Measurements from ENCODE around the gene VASH2. TPM values are rescaled to one million over a fixed set of nuclear protein-coding genes. Genes with fewer than 3 reads are reported as not detected.
A peak's percentile ranks its signal among the peaks of the same experiment; 100 is the strongest.

Gene VASH2
- total and polyA plus RNA-seq, 2 experiments from 2014 or later = 129 to 381 TPM

DNA sequence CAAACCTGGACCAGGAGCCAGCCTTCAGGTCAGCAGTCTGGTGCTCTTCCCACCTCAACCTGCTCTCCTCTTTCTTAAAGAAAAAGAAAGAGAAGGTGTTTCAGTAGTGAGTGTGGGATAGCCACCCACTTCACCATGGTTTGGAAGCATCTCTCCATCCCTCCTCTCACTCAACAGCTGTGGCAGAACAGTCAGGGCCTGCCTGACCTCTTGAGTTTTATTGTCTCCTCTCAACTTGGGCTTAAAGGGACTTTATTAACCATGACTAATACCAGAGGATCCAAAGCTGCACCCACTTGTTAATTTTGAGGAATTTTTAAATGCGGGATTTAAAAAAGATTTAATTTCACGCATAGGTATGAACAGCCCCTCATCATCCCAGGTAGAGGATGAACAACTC lies 570 bp upstream of the VASH2 start (continued):
- TF ChIP-seq POLR2AphosphoS5 (IDR thresholded peaks at IDR 0.05; ENCODE audit: low read depth) (no peak), NANOG (IDR thresholded peaks at IDR 0.05; ENCODE audit: borderline replicate concordance) (no peak), ZNF331 (CRISPR knock-in tag; IDR thresholded peaks at IDR 0.05; ENCODE audit: low read depth) (no peak), ZNF114 (CRISPR knock-in tag; IDR thresholded peaks at IDR 0.05) (no peak)
- TF ChIP-seq, protein P1, sequence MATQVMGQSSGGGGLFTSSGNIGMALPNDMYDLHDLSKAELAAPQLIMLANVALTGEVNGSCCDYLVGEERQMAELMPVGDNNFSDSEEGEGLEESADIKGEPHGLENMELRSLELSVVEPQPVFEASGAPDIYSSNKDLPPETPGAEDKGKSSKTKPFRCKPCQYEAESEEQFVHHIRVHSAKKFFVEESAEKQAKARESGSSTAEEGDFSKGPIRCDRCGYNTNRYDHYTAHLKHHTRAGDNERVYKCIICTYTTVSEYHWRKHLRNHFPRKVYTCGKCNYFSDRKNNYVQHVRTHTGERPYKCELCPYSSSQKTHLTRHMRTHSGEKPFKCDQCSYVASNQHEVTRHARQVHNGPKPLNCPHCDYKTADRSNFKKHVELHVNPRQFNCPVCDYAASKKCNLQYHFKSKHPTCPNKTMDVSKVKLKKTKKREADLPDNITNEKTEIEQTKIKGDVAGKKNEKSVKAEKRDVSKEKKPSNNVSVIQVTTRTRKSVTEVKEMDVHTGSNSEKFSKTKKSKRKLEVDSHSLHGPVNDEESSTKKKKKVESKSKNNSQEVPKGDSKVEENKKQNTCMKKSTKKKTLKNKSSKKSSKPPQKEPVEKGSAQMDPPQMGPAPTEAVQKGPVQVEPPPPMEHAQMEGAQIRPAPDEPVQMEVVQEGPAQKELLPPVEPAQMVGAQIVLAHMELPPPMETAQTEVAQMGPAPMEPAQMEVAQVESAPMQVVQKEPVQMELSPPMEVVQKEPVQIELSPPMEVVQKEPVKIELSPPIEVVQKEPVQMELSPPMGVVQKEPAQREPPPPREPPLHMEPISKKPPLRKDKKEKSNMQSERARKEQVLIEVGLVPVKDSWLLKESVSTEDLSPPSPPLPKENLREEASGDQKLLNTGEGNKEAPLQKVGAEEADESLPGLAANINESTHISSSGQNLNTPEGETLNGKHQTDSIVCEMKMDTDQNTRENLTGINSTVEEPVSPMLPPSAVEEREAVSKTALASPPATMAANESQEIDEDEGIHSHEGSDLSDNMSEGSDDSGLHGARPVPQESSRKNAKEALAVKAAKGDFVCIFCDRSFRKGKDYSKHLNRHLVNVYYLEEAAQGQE (IDR thresholded peaks at IDR 0.05; ENCODE audit: unreplicated experiment) = no peak

DNA sequence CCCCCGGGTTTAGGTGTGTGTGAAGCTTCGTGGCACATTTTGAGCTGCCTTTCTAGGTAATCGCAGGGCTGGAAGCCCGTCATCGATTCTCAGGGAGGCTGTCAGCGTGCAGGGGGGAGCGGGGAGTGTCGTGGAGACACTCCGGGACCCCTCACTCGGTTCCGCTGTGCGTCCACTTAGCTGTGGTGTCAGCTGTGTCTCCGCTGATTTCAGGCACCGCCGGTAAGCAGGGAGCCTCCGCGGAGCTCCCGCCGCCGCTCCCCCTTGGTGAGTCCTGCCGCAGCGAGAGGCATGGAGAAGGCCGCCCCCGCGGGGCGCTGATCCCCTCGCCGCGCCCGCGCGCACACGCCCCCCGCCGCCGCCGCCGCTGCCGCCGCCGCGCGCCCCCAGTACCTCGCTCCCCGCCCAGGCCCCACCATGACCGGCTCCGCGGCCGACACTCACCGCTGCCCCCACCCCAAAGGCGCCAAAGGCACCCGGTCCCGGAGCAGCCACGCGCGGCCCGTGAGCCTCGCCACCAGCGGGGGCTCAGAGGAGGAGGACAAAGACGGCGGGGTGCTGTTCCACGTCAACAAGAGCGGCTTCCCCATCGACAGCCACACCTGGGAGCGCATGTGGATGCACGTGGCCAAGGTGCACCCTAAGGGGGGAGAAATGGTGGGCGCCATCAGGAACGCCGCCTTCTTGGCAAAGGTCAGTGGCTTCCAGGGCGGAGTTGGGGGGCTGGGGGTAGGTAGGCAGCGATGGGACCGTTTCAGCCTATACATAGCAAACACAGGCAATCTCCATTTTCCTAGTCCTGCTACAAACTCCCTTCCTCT lies 995 bp downstream of the VASH2 start:
- ATAC-seq (peak; percentile 3; the same call in 2 of the 3 replicates), DNase-seq (ENCODE audit: low spot score) (no peak)
- peak overlapping the region; percentile 85; the same call in 1 of the 2 replicates for H3K27ac ChIP-seq (ENCODE audit: low read depth)
- H3K4me3 Mint-ChIP-seq = peak overlapping the region; percentile 80
- H3K79me2 ChIP-seq (replicated peaks; ENCODE audit: insufficient read depth) = peaks cover 60% of the 10 kb centered on the region
- peaks cover 14% of the 10 kb centered on the region; the same call in 2 of the 3 replicates for H3K9me3 Mint-ChIP-seq
- TF ChIP-seq ZNF331 (CRISPR knock-in tag; IDR thresholded peaks at IDR 0.05; ENCODE audit: low read depth) (no peak), POLR2AphosphoS5 (IDR thresholded peaks at IDR 0.05; ENCODE audit: low read depth) (peak; percentile 34; the same call in 1 of the 2 replicates)
- H3F3A ChIP-seq (replicated peaks; ENCODE audit: low read depth) = peaks cover 30% of the 10 kb centered on the region
- H3K27me3 ChIP-seq (ENCODE audit: insufficient read depth) = no peaks in the 10 kb centered on the region
- peaks cover 33% of the 10 kb centered on the region for H3K27me3 Mint-ChIP-seq (ENCODE audit: insufficient read depth, low read depth, poor library complexity)
- peak overlapping the region; percentile 85 for H3K4me2 ChIP-seq
- peak overlapping the region; percentile 47; the same call in 1 of the 2 replicates for H3K27ac Mint-ChIP-seq
- no peak overlapping the region for H2AFZ ChIP-seq
- H3K4me1 ChIP-seq (ENCODE audit: insufficient read depth) = peaks cover 56% of the 10 kb centered on the region
- H3K36me3 Mint-ChIP-seq (ENCODE audit: low read depth) = peaks cover 64% of the 10 kb centered on the region
- peak overlapping the region; percentile 99 for H3K4me3 ChIP-seq
- H4K20me1 ChIP-seq (replicated peaks; ENCODE audit: insufficient read depth) = peaks cover 46% of the 10 kb centered on the region
- peaks cover 46% of the 10 kb centered on the region for H3K36me3 ChIP-seq (ENCODE audit: insufficient read depth)
- 0 out of 2 replicates have a peak, but pooled peaks cover 3% of the 10 kb centered on the region for H3K9me2 ChIP-seq (ENCODE audit: insufficient read depth)
- H3K4me1 Mint-ChIP-seq = peaks cover 51% of the 10 kb centered on the region

DNA sequence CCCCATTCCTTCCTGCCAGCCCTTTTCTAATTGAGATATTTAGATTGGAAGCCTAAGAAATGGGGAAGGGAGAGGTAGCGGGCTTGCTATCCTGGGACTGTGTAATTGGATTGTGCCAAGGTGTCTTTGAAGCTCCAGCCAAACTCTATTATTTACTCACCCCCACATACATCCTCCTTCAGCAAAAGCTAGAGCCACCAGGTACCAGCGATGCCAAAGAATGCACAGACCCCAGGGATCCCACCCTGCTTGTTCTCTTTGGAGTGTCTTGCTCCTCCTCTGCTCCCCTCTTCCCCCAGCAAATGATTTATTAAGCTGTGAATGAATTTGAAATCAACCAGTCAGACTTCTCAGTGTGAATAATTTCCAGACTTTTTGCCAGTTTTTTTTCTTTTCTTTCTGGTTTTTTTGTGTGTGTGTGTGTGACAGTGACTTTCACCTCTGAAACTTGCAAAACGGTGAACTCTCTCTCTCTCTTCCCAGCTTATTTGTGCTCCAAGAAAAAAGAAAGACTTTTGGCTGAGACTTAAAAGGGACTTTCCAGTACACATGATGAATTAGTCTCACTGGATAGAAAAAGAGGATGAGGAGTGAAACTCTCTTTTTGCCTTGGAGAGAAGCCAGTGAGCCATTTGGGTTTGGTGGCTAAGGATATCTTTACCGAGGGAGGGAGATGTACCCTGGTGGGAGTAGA lies 1.8 kb downstream of the VASH2 start:
- Histone ChIP-seq H3K4me2 (peak overlapping the region; percentile 85), H3K79me2 (replicated peaks; ENCODE audit: insufficient read depth) (peaks cover 67% of the 10 kb centered on the region), H2AFZ (no peak overlapping the region), H3K36me3 (ENCODE audit: insufficient read depth) (peaks cover 54% of the 10 kb centered on the region), H3F3A (replicated peaks; ENCODE audit: low read depth) (peaks cover 35% of the 10 kb centered on the region), H4K20me1 (replicated peaks; ENCODE audit: insufficient read depth) (peaks cover 53% of the 10 kb centered on the region), H3K27me3 (ENCODE audit: insufficient read depth) (no peaks in the 10 kb centered on the region), H3K4me1 (ENCODE audit: insufficient read depth) (peaks cover 58% of the 10 kb centered on the region), H3K4me3 (peak overlapping the region; percentile 99), H3K27ac (ENCODE audit: low read depth) (peak overlapping the region; percentile 85), H3K9me2 (ENCODE audit: insufficient read depth) (0 out of 2 replicates have a peak, but pooled peaks cover 3% of the 10 kb centered on the region)
- Mint-ChIP-seq H3K36me3 (ENCODE audit: low read depth) (peaks cover 71% of the 10 kb centered on the region), H3K27ac (peak overlapping the region; percentile 19), H3K27me3 (ENCODE audit: insufficient read depth, low read depth, poor library complexity) (peaks cover 35% of the 10 kb centered on the region), H3K4me1 (peaks cover 53% of the 10 kb centered on the region), H3K9me3 (peaks cover 14% of the 10 kb centered on the region; the same call in 2 of the 3 replicates), H3K4me3 (peak overlapping the region; percentile 80)
- ATAC-seq = no peak
- TF ChIP-seq CREB1 (CRISPR knock-in tag; IDR thresholded peaks at IDR 0.05; ENCODE audit: low read depth) = no peak
- TF ChIP-seq, protein P2, sequence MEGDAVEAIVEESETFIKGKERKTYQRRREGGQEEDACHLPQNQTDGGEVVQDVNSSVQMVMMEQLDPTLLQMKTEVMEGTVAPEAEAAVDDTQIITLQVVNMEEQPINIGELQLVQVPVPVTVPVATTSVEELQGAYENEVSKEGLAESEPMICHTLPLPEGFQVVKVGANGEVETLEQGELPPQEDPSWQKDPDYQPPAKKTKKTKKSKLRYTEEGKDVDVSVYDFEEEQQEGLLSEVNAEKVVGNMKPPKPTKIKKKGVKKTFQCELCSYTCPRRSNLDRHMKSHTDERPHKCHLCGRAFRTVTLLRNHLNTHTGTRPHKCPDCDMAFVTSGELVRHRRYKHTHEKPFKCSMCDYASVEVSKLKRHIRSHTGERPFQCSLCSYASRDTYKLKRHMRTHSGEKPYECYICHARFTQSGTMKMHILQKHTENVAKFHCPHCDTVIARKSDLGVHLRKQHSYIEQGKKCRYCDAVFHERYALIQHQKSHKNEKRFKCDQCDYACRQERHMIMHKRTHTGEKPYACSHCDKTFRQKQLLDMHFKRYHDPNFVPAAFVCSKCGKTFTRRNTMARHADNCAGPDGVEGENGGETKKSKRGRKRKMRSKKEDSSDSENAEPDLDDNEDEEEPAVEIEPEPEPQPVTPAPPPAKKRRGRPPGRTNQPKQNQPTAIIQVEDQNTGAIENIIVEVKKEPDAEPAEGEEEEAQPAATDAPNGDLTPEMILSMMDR (conservative IDR thresholded peaks at IDR 0.05; ENCODE audit: low read depth in 2 of 2) = no peak
- TF ChIP-seq STAT1 (IDR thresholded peaks at IDR 0.05; ENCODE audit: unreplicated experiment) = no peak
- 0 out of 2 replicates have a peak, but pooled peaks have one; percentile 6 for TF ChIP-seq POLR2AphosphoS5 (IDR thresholded peaks at IDR 0.05; ENCODE audit: low read depth)
- no peak for TF ChIP-seq ZNF331 (CRISPR knock-in tag; IDR thresholded peaks at IDR 0.05; ENCODE audit: low read depth)
- TF ChIP-seq, protein P3, sequence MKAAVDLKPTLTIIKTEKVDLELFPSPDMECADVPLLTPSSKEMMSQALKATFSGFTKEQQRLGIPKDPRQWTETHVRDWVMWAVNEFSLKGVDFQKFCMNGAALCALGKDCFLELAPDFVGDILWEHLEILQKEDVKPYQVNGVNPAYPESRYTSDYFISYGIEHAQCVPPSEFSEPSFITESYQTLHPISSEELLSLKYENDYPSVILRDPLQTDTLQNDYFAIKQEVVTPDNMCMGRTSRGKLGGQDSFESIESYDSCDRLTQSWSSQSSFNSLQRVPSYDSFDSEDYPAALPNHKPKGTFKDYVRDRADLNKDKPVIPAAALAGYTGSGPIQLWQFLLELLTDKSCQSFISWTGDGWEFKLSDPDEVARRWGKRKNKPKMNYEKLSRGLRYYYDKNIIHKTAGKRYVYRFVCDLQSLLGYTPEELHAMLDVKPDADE (IDR thresholded peaks at IDR 0.05) = no peak
- no peak for TF ChIP-seq EZH2 (IDR thresholded peaks at IDR 0.05; ENCODE audit: low read depth, unreplicated experiment)
- DNase-seq (ENCODE audit: low spot score) = no peak
